Measurements from ENCODE around the gene IL22RA2.

GRCh38 chr6:137097057-137097456 is 76.4 kb downstream of the IL22RA2 start:
- TF ChIP-seq ZNF423 (tag by site-specific recombination; IDR thresholded peaks at IDR 0.05) (no peak), KLF10 (tag by site-specific recombination; IDR thresholded peaks at IDR 0.05) (no peak), ZNF223 (tag by site-specific recombination; IDR thresholded peaks at IDR 0.05) (no peak), ZNF174 (tag by site-specific recombination; IDR thresholded peaks at IDR 0.05) (no peak), SP7 (tag by site-specific recombination; IDR thresholded peaks at IDR 0.05) (no peak)
- TF ChIP-seq, protein P1, sequence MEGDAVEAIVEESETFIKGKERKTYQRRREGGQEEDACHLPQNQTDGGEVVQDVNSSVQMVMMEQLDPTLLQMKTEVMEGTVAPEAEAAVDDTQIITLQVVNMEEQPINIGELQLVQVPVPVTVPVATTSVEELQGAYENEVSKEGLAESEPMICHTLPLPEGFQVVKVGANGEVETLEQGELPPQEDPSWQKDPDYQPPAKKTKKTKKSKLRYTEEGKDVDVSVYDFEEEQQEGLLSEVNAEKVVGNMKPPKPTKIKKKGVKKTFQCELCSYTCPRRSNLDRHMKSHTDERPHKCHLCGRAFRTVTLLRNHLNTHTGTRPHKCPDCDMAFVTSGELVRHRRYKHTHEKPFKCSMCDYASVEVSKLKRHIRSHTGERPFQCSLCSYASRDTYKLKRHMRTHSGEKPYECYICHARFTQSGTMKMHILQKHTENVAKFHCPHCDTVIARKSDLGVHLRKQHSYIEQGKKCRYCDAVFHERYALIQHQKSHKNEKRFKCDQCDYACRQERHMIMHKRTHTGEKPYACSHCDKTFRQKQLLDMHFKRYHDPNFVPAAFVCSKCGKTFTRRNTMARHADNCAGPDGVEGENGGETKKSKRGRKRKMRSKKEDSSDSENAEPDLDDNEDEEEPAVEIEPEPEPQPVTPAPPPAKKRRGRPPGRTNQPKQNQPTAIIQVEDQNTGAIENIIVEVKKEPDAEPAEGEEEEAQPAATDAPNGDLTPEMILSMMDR (tag by site-specific recombination; IDR thresholded peaks at IDR 0.05): no peak
